Epithelial cell of prostate (primary cell): ENCODE results near the gene ITGB8.
A peak's percentile ranks its signal among the peaks of the same experiment; 100 is the strongest.

Experiments used
- DNase-seq: peaks from one replicate; pipeline ENCODE4 v3.0.0-alpha.2; 2011; ENCODE audit warnings: low read depth, low spot score
- H3K27ac ChIP-seq: fragments of 450-650 bp; 2 replicates; pipeline ENCODE4 v1.5.1; 2017; ENCODE audit warnings: mild to moderate bottlenecking

ITGB8 gene

DNA sequence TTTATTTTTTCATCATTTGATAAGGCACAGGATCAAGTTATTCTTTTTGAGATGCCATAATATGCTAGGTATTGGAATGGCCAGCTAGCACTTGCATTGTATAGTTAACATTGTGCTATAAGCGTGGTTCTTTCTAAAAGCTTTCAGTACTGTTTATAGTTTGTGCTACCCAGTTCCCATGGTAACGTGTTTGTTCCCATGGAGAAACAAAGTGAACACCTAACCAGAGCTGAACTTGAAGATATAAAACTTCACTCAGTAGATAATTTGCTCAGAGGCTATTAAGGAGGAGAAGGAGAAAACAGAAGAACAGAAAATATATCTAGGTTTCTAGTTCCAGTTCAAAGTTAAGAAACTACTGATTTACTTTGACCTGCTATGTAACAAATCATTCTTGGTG is 23.6 kb upstream of the ITGB8 start:
- DNase-seq: no peak
- no peak overlapping the region for H3K27ac ChIP-seq

DNA sequence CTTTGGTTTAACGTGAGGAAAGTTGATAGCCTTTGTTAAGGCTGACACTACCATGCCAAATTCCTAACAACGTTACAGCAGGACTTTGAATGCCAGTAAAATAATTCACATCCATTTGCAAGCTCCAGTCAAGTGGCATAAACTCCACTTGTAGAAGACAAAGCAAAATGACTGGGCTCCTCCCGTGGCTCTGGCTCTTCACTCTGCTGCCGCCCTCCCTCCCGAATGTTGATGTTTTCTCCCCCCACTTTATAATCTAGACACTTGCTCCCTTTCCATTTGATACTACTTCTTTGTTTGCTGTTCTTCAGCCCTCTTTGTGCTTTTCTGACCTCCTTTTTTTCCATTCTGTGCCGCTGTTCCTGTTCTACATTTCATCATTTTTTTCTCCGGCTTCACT is 22.8 kb upstream of the ITGB8 start:
- no peak overlapping the region for H3K27ac ChIP-seq
- no peak for DNase-seq

DNA sequence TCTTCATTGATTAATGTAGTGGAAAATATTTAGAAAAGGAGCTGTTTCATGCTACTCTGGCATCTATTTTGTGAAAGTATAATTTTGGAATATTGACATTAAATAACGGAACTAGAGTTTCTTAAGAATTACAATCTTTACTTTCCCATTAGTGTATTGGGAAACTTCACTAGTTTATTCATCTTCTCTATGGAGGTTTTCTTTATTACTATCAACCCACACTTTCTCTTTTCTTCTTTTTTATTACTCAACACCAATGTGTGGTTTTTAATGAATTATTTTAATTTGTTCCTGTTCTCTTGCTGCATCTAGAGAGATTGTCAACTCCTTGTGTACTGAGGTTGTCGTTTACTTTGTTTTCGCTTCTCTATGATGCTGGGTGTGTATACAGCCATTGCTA is 20.4 kb upstream of the ITGB8 start:
- no peak overlapping the region for H3K27ac ChIP-seq
- no peak for DNase-seq

DNA sequence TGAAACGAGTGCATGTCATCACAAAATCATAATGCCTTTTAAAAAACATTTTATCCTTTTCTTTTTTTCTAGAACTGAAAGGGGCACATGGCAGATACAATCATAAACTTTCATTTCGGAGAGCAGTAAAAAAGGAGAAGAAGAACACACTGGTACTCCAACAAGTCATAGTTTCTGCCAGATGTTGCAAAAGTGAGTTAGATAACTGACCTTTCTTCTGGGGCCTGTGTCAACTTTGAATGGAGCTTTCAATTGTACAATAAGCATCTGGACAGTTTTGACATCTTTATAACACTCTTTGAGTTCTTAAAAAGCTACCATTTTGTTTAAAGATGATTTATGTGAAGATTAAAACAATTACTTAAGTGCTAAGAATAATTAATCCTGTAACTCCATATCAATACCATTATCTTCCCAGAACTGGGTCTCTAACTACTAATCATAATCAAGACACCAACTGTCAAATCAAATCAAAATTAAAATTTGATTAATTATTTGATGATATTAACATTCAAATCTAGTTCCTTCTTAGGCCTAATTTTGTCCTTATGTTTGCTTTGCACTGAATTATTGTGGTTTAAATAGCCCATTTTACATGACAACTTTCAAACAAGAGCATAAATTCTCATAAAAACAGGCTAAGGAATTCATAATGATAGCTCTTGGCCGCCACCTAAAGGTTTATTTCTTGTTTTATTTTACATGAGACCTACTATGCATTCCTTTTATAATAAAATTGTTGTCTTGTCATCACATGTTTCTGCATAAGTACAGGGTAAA is 19.5 kb upstream of the ITGB8 start:
- no peak for DNase-seq

DNA sequence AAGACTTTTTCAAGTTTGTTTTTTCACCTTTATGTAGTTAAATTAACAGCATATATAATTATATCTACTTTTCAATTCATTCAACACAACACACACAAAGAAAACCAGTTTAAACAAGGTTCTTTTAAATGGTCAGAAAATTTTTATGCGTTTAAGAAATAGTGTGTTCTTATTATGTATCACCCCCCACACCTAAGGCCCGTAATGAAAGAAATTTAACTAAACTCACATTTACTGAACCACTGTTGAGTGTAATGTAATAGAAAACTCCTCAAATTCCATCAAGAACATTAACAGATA is 19.0 kb upstream of the ITGB8 start:
- no peak for DNase-seq
- H3K27ac ChIP-seq: no peak overlapping the region

More for the DNA sequence above, 19.5 kb upstream of the ITGB8 start:
- H3K27ac ChIP-seq: no peak overlapping the region

DNA sequence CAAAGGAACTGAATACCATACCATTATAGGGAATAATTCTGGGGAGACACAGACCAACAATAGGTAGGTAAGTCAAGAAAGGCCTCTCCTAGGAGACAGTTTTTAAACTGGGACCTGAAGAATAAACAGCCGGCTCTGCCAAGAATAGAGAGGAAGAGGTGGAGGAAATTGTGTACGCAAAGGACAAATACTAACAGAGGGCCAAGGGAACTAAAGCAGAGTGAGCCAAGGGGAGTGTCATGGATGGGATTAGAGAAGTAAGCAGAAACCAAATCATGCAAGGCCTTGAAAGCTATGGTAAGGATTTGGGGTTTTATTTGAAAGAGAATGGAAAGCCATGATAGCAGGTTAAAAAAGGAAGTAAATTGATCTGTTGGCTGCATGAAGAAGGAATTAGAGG is 18.1 kb upstream of the ITGB8 start:
- no peak overlapping the region for H3K27ac ChIP-seq
- no peak for DNase-seq

DNA sequence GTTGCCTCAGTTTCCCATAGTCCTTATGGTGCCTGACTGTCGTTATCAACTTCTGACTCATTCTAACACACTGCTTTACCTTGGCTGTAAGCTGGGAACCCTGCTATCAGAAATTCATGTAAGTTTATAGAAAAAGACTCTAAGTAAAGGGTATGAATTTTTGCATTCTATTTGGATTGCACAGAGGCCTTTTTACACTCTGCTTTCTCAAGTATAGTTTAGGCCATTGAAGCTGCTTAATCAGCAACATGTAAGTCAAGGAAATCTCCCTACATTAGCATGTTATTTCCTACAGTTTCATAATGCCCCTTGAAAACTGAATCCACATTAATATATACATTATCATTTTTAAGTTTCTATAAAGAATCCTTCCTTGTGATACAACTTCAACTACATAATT is 17.1 kb upstream of the ITGB8 start:
- DNase-seq: no peak
- no peak overlapping the region for H3K27ac ChIP-seq

DNA sequence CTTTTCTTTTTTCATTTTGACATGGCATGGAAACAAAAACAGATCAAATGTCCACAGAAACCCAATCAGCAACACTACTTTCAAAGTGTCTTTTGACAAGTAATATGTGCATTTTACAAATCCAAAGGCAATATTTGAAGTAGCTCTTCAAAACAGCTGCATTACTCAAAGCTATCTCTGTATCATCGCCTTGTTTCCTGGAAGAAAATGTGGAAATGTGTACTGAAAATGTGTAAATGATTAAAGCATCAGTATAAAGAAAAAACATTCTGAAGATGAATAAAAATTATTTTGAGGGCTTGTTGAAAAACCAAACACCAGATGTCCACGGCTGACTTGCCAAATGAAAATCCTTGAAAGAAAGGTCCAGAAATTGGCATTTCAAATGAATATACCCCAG is 16.5 kb upstream of the ITGB8 start:
- DNase-seq: no peak
- H3K27ac ChIP-seq: no peak overlapping the region

DNA sequence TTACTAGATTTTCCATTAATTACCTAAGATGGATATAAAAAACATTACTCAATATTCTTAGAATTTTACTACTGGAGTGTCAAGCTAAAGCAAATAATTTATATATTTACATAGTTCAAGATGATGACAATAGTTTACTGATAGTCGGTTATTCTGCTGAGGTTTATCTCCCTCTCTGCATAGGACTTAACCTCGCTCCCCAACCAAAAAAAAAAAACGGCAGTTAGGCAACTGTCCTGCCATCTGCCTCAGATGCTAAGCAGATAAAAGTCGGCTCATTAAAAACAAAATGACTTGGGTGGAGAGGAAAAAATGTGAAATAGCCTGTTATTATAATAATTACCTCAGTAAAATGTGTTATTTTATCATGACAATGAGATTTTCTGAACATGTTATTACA is 14.0 kb upstream of the ITGB8 start:
- no peak for DNase-seq
- no peak overlapping the region for H3K27ac ChIP-seq

DNA sequence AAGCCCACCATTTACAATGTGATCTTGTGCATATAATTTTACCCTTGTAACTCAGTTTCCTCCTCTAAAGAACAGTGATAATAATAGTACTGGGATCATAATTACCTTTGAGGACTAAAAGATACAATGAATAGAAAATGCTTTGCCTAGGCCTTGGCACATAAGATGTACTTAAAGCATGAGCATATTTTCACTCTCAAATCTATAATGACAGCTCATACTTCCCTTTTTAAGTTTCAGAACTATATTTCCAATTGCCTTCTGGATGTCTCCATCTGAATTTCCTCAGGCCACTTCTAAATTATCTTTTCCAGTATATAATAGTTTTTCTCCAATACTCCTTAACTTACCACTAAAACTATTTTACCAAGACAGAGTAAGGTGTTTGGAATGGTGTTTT is 13.3 kb upstream of the ITGB8 start:
- DNase-seq: no peak

DNA sequence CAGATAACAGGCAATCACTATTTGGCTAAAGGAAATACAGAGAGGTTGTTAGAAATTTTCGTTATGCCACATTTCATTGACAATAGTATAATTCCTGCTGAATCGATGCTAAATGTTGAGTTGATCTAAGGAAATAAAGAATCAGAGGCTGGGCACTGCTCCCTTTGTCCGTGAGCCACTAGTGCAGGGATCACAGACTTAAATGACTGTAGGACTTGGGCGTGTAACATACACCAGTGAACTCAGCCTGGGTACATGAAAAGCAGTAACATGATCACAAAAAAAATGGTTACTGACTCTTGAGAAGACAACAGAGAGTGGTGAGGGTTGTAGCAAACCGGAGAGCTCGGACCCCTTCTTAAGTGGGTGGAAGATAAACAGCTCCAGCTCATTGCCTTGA is 11.8 kb upstream of the ITGB8 start:
- no peak overlapping the region for H3K27ac ChIP-seq
- no peak for DNase-seq

More for the DNA sequence above, 13.3 kb upstream of the ITGB8 start:
- H3K27ac ChIP-seq: no peak overlapping the region

DNA sequence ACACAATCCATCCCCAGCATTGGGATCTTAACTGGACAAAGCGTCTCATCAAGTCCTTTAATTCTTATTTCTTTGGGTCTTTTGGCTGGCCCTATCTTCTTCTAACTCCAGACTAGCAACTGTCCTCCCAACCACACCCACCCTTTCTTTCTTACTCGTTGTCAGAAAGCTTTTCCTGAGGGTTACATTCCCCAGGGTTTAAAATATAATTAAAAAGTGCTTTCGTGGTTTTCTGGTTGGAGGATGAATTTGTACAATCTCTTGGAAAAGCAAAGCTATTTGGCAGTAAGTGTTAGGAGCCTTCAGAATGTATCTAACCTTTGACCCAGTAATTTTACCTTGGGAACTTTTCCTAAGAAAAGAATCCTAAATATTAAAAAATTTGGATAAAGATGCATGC is 10.4 kb upstream of the ITGB8 start:
- H3K27ac ChIP-seq: no peak overlapping the region
- no peak for DNase-seq

DNA sequence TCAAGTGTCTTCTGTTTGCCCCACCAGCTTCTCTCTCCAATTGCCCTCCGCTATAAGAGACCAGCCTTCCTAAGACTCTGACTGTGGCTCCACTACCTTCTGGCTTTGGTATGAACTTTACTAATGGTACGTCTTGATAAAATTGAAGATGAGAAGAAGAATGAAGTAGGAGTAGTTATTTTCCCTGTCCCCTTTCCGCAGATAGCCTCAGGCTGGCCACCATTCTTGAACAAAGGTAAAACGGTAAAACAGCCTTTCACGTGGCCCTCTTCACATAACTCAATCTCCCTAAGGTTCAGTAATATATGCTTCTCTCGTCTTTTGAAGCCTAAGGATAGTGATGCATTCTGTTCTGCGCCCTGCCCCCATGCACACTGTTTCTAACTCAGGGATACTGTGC is 9.9 kb upstream of the ITGB8 start:
- no peak for DNase-seq
- no peak overlapping the region for H3K27ac ChIP-seq

DNA sequence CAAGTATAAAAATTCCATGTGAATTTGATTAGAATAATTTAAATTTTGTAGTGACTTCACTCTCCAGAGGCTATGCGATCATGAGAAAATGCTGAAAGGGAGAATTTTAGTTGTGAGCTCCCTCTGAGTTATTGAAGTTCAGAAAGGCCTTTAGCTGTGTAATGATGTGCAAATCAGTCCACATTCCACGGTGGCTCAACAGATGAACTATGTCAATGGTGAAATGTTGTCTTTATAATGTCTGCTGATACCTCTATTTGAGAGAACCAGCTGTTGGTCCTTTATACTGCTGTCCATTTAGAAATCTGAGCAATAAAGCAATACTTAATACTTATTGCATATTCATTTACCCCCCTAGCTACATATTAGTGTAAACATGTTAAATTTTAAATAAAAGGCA is 7.1 kb upstream of the ITGB8 start:
- DNase-seq: no peak
- H3K27ac ChIP-seq: no peak overlapping the region

DNA sequence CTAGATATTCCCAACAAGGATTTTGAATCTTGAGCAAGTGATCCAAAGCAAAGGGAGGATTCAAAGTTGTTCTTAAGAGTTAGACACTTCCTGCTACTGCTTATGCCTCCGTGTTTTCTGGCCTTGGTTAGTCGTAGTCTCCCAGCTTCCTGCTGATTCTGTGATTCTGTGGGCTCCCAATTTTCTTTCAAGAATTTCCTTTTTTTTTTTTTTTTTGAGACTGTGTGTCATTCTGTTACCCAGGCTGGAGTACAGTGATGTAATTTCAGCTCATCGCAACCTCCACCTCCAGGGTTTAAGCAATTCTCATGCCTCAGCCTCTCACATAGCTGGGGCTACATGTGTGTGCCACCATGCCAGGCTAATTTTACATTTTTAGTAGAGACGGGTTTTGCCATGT is 4.4 kb upstream of the ITGB8 start:
- H3K27ac ChIP-seq: no peak overlapping the region

DNA sequence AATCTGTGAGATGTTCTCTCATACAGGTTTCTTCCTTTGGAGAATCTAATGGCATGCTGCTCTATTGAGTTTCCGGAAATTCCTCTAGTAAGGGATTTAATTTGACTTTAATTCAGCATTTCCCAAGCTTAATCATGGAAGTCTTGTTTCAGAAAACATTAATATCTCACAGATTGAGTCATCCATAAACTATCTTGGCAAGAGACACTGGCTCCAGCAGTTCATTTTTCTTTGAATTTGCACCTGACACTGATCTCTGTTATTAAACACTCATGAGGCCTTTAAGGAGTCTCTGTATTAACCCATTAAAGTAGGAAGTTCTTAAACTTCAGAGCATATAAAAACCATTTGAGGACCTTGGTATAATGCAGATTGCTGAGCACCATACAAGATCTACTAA is 3.6 kb upstream of the ITGB8 start:
- no peak overlapping the region for H3K27ac ChIP-seq
- no peak for DNase-seq

More for the DNA sequence above, 4.4 kb upstream of the ITGB8 start:
- no peak for DNase-seq

DNA sequence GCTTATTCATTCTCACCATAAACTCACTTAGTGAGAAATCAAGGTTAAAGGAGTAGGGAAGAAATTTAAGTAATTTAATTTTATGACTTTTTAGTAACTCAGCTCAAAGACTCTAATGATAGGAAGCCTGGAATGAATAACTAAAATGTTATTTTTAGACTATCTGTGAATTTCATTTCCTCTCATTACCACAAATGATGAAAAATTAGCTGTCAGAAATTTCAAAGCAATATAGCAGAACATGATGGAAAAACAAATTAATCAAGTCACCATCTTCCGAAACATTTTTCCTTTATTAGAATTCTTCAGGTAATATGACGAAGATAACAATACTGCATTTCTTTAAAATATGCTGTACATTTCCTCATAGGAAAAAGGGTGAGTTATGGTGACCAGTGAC is 2.7 kb upstream of the ITGB8 start:
- DNase-seq: no peak
- H3K27ac ChIP-seq: no peak overlapping the region

DNA sequence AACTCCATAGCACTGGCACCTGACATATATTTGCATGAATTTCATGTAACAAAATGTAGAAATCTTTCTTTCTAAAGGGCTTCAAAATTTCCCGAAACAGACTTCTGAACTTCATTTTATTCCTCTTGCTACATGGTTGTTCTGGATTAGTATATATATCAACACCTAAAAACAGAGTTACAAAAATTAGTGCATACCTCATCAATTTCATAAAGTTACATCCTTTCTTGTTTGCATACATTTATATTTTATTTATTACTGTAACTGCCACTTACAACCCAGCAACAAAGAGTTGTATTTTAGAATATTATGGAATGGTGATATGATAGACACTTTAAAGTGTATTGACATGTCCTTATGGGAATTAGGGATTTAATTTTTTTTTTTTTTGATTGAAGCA is 2.0 kb upstream of the ITGB8 start:
- DNase-seq: no peak
- H3K27ac ChIP-seq: peak overlapping the region; percentile 89

DNA sequence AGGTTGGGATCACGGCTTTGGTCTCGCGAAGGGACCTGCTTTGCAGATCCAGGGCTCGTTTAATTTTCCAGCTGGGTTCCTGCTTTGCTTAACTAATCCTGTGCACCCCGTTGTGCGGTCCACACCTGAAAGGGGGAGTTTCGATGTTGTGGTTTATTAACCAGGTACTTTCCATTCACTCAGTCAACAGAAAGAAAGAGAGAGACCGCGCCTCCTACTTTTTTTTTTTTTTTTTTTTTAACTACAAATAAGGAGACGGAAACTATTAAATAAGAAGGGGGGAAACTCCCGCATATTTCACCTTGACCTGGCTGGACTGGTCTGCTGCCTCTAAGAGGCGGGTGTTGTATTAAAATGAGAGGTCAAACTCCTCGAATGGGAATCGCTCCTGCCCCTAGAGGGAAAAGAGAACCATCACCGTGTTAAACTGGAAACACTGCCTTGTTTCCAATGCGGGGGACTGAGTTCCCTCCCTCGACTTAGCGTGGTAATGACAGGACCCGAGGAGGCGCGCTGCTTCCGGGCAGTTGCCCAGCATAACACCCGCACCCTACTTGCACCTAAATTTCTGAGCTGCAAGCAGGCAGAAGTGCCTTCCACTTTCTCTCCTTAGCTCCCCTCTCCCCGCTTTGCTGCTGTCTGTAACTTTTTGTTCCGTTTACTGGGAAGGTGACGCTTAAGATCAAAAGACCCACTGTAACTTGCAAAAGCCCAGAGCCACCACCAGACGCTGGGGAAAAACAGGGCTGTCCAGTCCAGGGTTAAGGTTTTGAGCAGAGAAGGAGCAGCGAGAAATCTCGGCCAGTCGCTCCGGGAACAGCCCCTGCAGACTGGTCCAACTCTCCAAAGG is 1.1 kb upstream of the ITGB8 start:
- DNase-seq: peak; percentile 58
- H3K27ac ChIP-seq: peak overlapping the region; percentile 89

DNA sequence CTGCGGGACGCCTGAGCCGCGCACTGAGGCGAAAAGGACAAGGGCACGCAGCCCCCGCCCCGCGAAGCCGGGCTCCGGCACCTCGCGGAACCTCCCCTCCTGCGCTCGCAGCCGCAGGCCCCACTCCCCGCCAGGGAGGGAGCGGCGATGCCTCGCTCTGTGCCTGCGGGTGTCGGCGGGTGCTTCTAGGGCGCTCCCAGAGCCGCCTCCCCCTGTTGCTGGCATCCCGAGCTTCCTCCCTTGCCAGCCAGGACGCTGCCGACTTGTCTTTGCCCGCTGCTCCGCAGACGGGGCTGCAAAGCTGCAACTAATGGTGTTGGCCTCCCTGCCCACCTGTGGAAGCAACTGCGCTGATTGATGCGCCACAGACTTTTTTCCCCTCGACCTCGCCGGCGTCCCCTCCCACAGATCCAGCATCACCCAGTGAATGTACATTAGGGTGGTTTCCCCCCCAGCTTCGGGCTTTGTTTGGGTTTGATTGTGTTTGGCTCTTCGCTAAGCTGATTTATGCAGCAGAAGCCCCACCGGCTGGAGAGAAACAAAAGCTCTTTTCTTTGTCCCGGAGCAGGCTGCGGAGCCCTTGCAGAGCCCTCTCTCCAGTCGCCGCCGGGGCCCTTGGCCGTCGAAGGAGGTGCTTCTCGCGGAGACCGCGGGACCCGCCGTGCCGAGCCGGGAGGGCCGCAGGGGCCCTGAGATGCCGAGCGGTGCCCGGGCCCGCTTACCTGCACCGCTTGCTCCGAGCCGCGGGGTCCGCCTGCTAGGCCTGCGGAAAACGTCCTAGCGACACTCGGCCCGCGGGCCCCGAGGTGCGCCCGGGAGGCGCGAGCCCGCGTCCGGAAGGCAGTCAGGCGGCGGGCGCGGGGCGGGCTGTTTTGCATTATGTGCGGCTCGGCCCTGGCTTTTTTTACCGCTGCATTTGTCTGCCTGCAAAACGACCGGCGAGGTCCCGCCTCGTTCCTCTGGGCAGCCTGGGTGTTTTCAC is 519 bp downstream of the ITGB8 start:
- no peak for DNase-seq
- H3K27ac ChIP-seq: peak overlapping the region; percentile 89
